Measurements from ENCODE around the gene LLGL2. TPM values are rescaled to one million over a fixed set of nuclear protein-coding genes. Genes with fewer than 3 reads are reported as not detected.

The LLGL2 gene
- total RNA-seq, 1 donor from 2014 or later: 2.0 TPM

- intact Hi-C loops (cut with micrococcal nuclease): no loop called here
- H3K36me3 ChIP-seq: peaks cover 3% of the 10 kb centered on the region
- TF ChIP-seq CTCF (IDR thresholded peaks at IDR 0.05; ENCODE audit: borderline replicate concordance): no peak
- H3K4me1 ChIP-seq: no peaks in the 10 kb centered on the region
- H3K4me3 ChIP-seq: no peak overlapping the region
- no peaks in the 10 kb centered on the region for H3K27me3 ChIP-seq (ENCODE audit: low read depth)
- no peak for DNase-seq
- H3K9me3 ChIP-seq (replicated peaks): no peaks in the 10 kb centered on the region
- H3K27ac ChIP-seq (replicated peaks): no peak overlapping the region
These were observed 33.4 kb downstream of the LLGL2 start for GRCh38 chr17:75558666-75559530.

- H3K27ac ChIP-seq (replicated peaks): no peak overlapping the region
- peaks cover 9% of the 10 kb centered on the region for H3K36me3 ChIP-seq
- H3K4me3 ChIP-seq: no peak overlapping the region
- H3K4me1 ChIP-seq: no peaks in the 10 kb centered on the region
- no peak for DNase-seq
- no peaks in the 10 kb centered on the region for H3K9me3 ChIP-seq (replicated peaks)
- no peak for TF ChIP-seq CTCF (IDR thresholded peaks at IDR 0.05; ENCODE audit: borderline replicate concordance)
- H3K27me3 ChIP-seq (ENCODE audit: low read depth): no peaks in the 10 kb centered on the region
- intact Hi-C loops (cut with micrococcal nuclease): no loop called here
These were observed 34.5 kb downstream of the LLGL2 start for GRCh38 chr17:75559958-75560533.

- intact Hi-C loops (cut with micrococcal nuclease): no loop called here
- DNase-seq: no peak
- H3K4me3 ChIP-seq: no peak overlapping the region
These were observed 36.6 kb downstream of the LLGL2 start for GRCh38 chr17:75561927-75562603.

GRCh38 chr17:75563063-75563758 lies 37.7 kb downstream of the LLGL2 start:
- H3K4me3 ChIP-seq: no peak overlapping the region
- no peaks in the 10 kb centered on the region for H3K9me3 ChIP-seq (replicated peaks)
- intact Hi-C loops (cut with micrococcal nuclease): no loop called here
- peaks cover 9% of the 10 kb centered on the region for H3K36me3 ChIP-seq
- no peaks in the 10 kb centered on the region for H3K27me3 ChIP-seq (ENCODE audit: low read depth)
- no peak overlapping the region for H3K27ac ChIP-seq (replicated peaks)
- DNase-seq: no peak
- TF ChIP-seq CTCF (IDR thresholded peaks at IDR 0.05; ENCODE audit: borderline replicate concordance): no peak
- H3K4me1 ChIP-seq: no peaks in the 10 kb centered on the region

More at GRCh38 chr17:75561927-75562603, 36.6 kb downstream of the LLGL2 start:
- Histone ChIP-seq H3K27me3 (ENCODE audit: low read depth) (no peaks in the 10 kb centered on the region), H3K27ac (replicated peaks) (no peak overlapping the region), H3K9me3 (replicated peaks) (no peaks in the 10 kb centered on the region), H3K4me1 (no peaks in the 10 kb centered on the region), H3K36me3 (peaks cover 9% of the 10 kb centered on the region)
- no peak for TF ChIP-seq CTCF (IDR thresholded peaks at IDR 0.05; ENCODE audit: borderline replicate concordance)

- H3K27ac ChIP-seq (replicated peaks): no peak overlapping the region
- DNase-seq: no peak
- H3K9me3 ChIP-seq (replicated peaks): no peaks in the 10 kb centered on the region
- no peak overlapping the region for H3K4me3 ChIP-seq
- peaks cover 9% of the 10 kb centered on the region for H3K36me3 ChIP-seq
- intact Hi-C loops (cut with micrococcal nuclease): no loop called here
- H3K4me1 ChIP-seq: no peaks in the 10 kb centered on the region
- no peaks in the 10 kb centered on the region for H3K27me3 ChIP-seq (ENCODE audit: low read depth)
- no peak for TF ChIP-seq CTCF (IDR thresholded peaks at IDR 0.05; ENCODE audit: borderline replicate concordance)
These were observed 38.7 kb downstream of the LLGL2 start for GRCh38 chr17:75564195-75564594.

Data from left ventricle myocardium inferior (tissue), 1 donor.